ENCODE results near the gene DNAI7.

DNAI7 gene

DNA sequence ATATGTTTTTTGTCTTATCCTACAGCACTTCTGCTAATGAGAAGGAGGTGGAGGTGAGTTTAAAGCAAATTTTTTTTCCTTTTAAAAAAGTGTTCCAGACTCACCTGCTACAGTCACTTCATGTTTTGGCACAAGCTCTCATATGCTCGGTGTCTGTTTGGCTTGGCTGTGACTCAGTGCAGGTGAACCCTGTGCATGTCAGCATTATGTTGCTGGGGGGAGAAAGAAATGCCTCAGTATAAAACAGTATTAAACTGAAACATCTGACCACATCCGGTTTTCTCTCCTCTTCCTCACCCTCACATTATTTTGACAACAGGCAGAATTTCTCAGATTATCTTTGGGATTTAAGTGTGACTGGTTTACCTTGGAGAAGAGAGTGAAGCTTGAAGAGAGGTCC is 105.2 kb downstream of the DNAI7 start:
- DNase-seq, result no peak

DNA sequence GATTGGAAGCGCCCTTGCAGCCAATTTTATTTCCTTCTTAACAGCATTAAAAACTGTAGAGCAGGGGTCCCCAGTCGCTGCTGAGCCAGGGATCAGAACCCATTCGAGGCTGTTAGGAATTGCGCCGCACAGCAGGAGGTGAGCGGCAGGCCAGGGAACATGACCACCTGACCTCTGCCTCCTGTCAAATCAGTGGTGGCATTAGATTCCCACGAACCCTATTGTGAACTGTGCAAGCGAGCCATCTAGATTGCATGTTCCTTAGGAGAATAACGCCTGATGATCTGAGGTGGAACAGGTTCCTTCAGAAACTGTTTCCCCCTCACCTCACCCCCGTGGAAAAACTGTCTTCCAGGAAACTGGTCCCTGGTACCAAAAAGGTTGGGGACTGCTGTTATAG is 107.4 kb downstream of the DNAI7 start:
- no peak for DNase-seq

DNA sequence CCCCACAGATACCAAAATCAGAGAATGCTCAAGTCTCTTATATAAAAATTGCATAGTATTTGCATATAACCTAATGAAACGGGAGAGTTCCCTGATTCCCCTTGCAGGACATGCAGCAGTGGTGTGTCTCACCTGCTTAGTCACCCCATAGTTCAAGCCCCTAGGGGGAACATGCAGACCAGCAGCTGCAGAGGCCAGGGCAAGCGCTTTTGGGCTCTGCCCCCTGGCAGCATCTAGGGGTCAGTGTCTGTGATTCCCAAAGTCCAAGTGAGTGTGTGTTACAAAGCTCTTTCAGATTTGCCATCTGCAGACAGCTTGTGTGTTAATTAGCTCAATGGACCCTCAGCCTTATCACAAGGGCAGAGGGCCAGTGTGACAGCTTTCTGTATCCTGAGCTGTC is 110.1 kb downstream of the DNAI7 start:
- no peak for DNase-seq

DNA sequence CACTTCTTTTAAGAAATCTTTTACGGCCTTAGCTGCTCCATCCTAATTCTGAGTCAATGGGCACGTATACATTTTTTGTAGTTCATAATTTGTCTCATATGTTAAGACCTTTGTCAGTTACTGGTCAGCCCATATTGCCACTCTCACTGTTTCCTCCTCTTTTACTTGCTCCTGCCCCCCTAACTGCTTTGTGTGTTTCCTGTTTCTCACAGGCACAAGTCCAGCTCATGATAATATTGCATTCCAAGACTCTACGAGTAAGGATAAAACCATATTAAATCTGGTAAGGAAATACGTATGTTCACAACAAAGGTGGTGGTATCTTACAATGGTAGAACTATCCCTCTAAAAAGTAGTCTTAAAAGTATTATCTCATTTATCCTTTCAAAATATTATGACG is 111.7 kb downstream of the DNAI7 start:
- DNase-seq, result no peak

DNA sequence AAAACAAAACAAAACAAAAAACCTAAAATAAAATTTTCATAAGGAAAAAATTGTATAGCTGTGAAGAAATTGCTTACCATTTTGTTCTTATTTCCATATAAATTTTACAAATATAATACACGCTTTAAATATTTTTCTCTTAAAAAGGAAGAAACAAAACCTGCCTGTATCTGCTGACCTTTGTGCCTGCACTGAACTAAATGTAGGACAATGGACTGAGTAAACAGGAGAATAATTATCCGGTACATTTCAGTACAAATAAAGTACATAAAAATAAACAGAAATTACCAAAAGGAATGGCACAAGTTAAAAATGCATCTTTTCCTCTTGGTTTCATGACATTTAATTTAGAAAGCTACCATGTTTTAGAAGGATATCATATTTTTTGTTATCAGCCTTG is 112.3 kb downstream of the DNAI7 start:
- DNase-seq, result no peak

DNA sequence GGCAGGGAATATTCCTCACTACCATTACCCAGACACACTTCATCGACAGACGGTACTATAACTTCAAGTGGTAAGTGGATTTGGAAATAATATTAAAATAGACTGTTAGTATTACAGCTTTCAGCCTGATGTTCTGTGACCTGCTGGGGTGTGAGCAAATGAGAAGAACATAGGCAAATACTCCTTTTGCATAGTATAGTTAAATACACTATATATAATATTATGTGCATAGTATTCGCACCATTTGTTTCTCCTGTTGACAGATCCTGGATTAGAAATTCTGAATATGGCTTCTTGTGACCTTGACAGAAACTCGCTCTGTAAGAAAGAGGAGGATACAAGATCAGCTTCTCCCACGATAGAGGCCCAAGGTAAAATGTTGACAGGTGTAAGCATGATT is 115.6 kb downstream of the DNAI7 start:
- DNase-seq, result no peak

DNA sequence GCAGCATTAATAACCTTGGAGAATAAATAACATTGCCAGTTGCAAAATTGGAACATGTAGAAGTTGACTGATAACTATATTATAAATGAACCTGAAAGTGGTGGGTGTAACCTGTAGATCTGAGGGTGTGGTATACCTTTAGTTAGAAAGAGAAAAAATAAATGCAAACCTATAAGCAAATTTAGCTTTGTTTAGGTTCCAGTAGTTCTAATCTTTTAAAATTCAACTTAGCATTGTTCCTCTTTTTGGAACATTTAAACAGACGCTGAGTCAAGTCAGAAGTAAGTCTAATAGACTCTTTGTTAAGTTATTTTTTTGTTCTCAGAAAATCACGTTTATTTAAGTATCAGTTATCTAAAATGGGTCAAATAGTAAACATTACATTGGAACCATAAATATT is 120.0 kb downstream of the DNAI7 start:
- no peak for DNase-seq

DNA sequence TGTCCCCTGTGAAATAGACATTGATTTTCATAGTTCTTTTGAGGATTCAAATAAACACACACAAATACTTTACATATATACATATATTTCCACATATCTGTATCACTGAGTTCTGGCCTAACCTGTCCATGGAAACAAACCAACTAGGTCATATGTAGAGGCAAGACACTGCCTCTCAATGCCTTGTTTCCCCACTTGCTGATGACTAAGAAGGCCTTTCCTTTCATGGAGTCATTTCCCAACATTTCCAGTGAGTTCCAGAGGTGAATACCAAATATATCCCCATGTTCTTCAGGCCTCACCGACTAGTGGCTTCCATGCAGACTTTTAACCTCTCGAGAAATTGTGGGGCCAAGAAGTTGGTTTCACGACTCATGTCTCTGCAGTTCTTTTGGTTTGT is 120.8 kb downstream of the DNAI7 start:
- DNase-seq, result no peak

DNA sequence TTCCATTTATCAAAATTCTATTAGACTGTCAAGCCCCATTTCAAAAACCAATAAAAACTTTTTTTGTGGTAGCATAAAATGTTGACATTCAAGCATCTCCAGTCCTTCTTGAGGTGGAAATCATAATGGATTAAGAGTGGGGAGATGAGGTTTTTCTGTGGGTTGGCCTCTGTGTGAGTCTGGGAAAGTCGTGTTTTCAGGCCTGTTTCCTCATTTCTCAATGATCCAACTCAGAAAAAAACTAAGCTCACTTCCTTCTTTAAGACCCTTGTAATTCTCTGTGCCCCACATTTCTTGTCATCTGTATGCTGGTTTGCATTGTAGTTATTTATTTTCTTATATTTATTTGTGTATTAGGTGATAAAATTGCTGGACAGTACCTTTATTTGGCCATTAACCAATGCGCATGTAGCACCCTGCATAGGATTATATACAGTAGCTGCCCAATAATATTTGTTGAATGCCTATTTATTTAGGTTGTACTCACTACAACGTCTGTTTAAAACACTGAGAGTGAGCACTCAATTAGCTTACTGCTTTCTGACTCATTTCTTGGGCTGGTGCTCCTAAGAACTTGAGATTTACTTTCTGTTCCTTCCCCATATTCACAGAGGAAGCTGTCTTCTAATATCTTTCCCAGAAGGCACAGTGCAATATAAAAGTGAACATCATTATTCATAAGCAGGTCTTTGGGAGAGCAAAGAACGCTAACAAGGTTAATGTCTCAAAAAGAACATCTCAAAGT is 121.9 kb downstream of the DNAI7 start:
- no peak for DNase-seq

DNA sequence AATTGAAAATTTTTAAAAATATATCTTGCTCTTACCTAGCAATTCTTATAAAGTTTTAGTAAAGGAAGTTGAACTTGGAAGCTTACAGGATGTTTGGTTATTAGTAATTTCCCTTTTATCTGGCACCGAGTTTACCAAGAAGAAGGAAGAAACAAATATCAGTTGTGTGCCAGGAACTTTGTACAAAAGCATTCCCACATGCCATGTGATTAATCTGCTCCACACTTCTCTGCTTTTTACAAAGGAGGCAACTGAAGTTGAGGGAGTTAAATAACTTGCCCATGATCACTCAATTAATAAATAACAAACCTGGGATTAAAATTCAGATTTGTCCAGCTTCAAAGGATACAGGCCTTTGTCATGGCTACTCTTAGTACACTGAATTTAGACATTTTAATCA is 123.6 kb downstream of the DNAI7 start:
- no peak for DNase-seq

DNA sequence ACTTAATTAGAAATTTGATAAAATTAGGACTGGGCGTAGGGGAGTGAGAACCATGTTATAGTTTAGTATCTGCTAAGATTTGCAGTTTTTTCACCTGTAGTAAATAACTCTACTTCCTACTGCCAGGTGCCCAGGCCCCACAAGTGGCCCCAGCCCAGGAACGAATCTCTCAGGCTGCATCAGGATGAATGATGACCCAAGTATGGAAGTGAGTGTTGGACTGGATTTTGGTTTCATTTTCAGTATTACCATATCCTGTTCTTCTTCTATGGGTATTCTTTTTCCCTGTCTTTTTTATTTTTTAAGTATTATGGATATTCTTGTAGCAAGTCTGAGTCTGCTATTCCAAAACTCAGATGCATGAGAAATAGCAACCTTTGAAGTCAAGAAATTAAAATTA is 125.7 kb downstream of the DNAI7 start:
- no peak for DNase-seq

DNA sequence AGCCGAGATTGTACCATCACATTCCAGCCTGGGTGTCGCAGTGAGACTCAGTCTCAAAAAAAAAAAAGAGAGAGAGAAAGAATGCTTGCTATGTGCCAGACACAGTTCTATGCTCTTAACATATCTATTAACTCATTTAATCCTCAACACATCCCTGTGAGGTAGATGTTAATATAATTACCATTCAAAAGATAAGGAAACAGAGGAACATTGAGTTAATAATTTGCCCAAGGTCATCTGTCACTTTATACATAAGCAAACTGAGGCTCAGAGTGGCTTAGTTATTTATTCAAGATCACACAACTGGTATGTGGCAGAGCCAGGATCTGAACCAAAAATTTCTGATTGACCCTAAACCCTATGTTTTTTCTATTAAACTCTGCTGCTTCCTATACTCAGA is 129.9 kb downstream of the DNAI7 start:
- DNase-seq, result no peak

DNA sequence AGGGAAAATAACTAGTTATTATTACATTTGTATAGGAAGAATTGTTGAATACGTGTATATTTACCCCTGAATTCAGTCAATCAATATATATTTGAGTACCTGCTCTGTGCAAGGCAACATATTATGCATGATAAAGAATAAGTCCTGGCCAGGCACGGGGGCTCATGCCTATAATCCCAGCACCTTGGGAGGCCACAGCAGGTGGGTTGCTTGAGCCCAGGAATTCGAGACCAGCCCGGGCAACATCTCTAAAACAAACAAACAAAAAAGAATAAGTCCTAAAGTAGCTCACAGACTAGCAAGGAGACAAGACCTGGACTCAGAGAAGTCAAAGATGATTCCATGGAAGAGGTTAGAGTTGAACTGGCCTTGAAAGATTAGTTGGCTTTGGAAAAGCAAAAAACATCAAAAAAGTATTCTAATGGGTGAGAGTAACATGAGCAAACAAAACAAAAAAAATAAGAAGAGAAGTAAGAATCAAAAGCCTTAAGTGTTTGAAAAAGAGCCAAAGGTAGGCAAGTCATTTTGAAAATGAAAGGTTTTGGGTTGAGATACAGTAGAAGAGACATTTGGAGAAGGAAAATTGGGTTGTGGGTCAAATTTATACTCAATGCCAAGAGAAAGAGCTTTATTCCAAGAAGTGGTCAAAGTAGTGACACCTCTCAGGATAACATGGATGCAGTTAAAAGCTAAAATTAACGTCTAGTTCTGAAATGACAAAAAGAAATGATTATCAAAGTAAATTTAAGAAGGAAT is 130.9 kb downstream of the DNAI7 start:
- DNase-seq, result no peak

DNA sequence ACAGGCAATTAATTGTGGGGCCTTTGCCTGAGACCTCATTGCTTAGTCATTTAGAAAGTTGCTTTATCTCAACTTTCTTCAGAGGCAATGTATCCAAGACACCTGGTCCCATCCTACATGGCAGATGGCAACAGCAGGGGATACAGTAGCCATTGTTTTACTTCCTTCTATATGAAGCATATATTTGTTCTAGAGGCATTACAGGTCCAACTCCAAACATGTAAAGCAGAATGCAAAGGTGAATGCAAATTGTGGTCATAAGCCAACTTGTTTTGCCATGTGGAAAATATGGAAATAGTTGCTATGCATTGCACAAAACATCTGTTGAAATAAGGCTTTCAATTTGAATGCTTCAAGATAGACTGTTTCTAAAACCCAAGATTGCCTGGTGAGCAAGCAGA is 136.3 kb downstream of the DNAI7 start:
- no peak for DNase-seq
